ENCODE measurements around the gene WFDC1. TPM values are rescaled to one million over a fixed set of nuclear protein-coding genes. Genes with fewer than 3 reads are reported as not detected.

The WFDC1 gene
- total RNA-seq, 1 donor from 2014 or later, result not detected

GRCh38 chr16:84368308-84368996 is 73.8 kb downstream of the WFDC1 start, which contains the start of gene ATP2C2:
Gene ATP2C2 (plus strand): TSS chr16:84368538. CDS start chr16:84368616, 78 bp downstream.
- Mint-ChIP-seq H3K27ac (no peak within 1 kb of the TSS), H3K4me1 (peaks cover 2% of the 10 kb centered on the region), H3K9me3 (no peaks in the 10 kb centered on the region), H3K36me3 (ENCODE audit: low read depth) (no peaks in the 10 kb centered on the region), H3K27me3 (peaks cover 44% of the 10 kb centered on the region), H3K4me3 (no peak within 1 kb of the TSS)
- intact Hi-C loops (cut with micrococcal nuclease), result no loop called here
- no peak for DNase-seq
- POLR2A ChIA-PET, result interaction anchor here (0.6 kb wide), 1 partner anchor 352 kb away, joined by 7 read pairs; no protein-coding TSS in a partner anchor
- CTCF ChIA-PET, result no interaction called here
- TF ChIP-seq CTCF (IDR thresholded peaks at IDR 0.05), result no peak
- no peak for ATAC-seq (ENCODE audit: low read depth)

GRCh38 chr16:84369105-84369504 is 74.4 kb downstream of the WFDC1 start:
- H3K4me3 Mint-ChIP-seq, result no peak overlapping the region
- ATAC-seq (ENCODE audit: low read depth), result no peak
- intact Hi-C loops (cut with micrococcal nuclease), result no loop called here
- TF ChIP-seq CTCF (IDR thresholded peaks at IDR 0.05), result no peak
- DNase-seq, result no peak
- H3K36me3 Mint-ChIP-seq (ENCODE audit: low read depth), result no peaks in the 10 kb centered on the region
- H3K4me1 Mint-ChIP-seq, result peaks cover 2% of the 10 kb centered on the region
- CTCF ChIA-PET, result no interaction called here
- peaks cover 42% of the 10 kb centered on the region for H3K27me3 Mint-ChIP-seq
- no peaks in the 10 kb centered on the region for H3K9me3 Mint-ChIP-seq
- H3K27ac Mint-ChIP-seq, result no peak overlapping the region
- POLR2A ChIA-PET, result no interaction called here

GRCh38 chr16:84369938-84370627 is 75.4 kb downstream of the WFDC1 start:
- POLR2A ChIA-PET, result no interaction called here
- H3K27me3 Mint-ChIP-seq, result peaks cover 44% of the 10 kb centered on the region

GRCh38 chr16:84370723-84371552 is 76.3 kb downstream of the WFDC1 start:
- ATAC-seq (ENCODE audit: low read depth), result no peak
- POLR2A ChIA-PET, result no interaction called here
- H3K27me3 Mint-ChIP-seq, result peaks cover 48% of the 10 kb centered on the region
- no peak for TF ChIP-seq CTCF (IDR thresholded peaks at IDR 0.05)
- H3K4me3 Mint-ChIP-seq, result no peak overlapping the region
- DNase-seq, result no peak
- CTCF ChIA-PET, result no interaction called here
- H3K36me3 Mint-ChIP-seq (ENCODE audit: low read depth), result no peaks in the 10 kb centered on the region
- intact Hi-C loops (cut with micrococcal nuclease), result no loop called here
- H3K27ac Mint-ChIP-seq, result no peak overlapping the region
- peaks cover 2% of the 10 kb centered on the region for H3K4me1 Mint-ChIP-seq
- no peaks in the 10 kb centered on the region for H3K9me3 Mint-ChIP-seq

More at GRCh38 chr16:84369938-84370627, 75.4 kb downstream of the WFDC1 start:
- Mint-ChIP-seq H3K4me3 (no peak overlapping the region), H3K4me1 (peaks cover 2% of the 10 kb centered on the region), H3K36me3 (ENCODE audit: low read depth) (no peaks in the 10 kb centered on the region), H3K27ac (no peak overlapping the region), H3K9me3 (no peaks in the 10 kb centered on the region)
- intact Hi-C loops (cut with micrococcal nuclease), result no loop called here
- ATAC-seq (ENCODE audit: low read depth), result no peak
- DNase-seq, result no peak
- CTCF ChIA-PET, result no interaction called here
- no peak for TF ChIP-seq CTCF (IDR thresholded peaks at IDR 0.05)

GRCh38 chr16:84371553-84371865 is 76.8 kb downstream of the WFDC1 start:
- ChIA-PET CTCF (no interaction called here), POLR2A (no interaction called here)
- ATAC-seq (ENCODE audit: low read depth) (no peak), DNase-seq (no peak)
- TF ChIP-seq CTCF (IDR thresholded peaks at IDR 0.05), result no peak
- Mint-ChIP-seq H3K4me1 (peaks cover 2% of the 10 kb centered on the region), H3K4me3 (no peak overlapping the region), H3K9me3 (no peaks in the 10 kb centered on the region), H3K36me3 (ENCODE audit: low read depth) (no peaks in the 10 kb centered on the region), H3K27ac (no peak overlapping the region), H3K27me3 (peaks cover 48% of the 10 kb centered on the region)
- intact Hi-C loops (cut with micrococcal nuclease), result no loop called here

Data from activated B cell treated with CpG ODN at 0.5 μM for 24 hours (primary cell).